Ammon's horn (tissue), 1 donor: ENCODE data around the gene FREM1.

Source experiments
- DNase-seq: peaks from one replicate; pipeline ENCODE4 v3.0.0-alpha.2; 2016; ENCODE audit warnings: low spot score

The FREM1 gene

GRCh38 chr9:14819183-14819582 is 91.0 kb downstream of the FREM1 start:
- DNase-seq: no peak

- no peak for DNase-seq
Measured at GRCh38 chr9:14814249-14814628, 96.0 kb downstream of the FREM1 start.

GRCh38 chr9:14813336-14814248 is 96.6 kb downstream of the FREM1 start:
- no peak for DNase-seq

GRCh38 chr9:14812806-14813205 is 97.4 kb downstream of the FREM1 start:
- DNase-seq: no peak

GRCh38 chr9:14811844-14812243 is 98.4 kb downstream of the FREM1 start:
- no peak for DNase-seq

- DNase-seq: no peak
Measured at GRCh38 chr9:14806941-14807520, 103.2 kb downstream of the FREM1 start.

GRCh38 chr9:14799030-14799429 is 111.2 kb downstream of the FREM1 start:
- no peak for DNase-seq

GRCh38 chr9:14797435-14797834 is 112.8 kb downstream of the FREM1 start:
- DNase-seq: no peak

- DNase-seq: no peak
Measured at GRCh38 chr9:14793389-14793788, 116.8 kb downstream of the FREM1 start.

GRCh38 chr9:14790628-14791027 is 119.6 kb downstream of the FREM1 start:
- no peak for DNase-seq

- DNase-seq: no peak
Measured at GRCh38 chr9:14788846-14789245, 121.4 kb downstream of the FREM1 start.

- no peak for DNase-seq
Measured at GRCh38 chr9:14783358-14783757, 126.9 kb downstream of the FREM1 start.

GRCh38 chr9:14782286-14783051 is 127.8 kb downstream of the FREM1 start:
- no peak for DNase-seq

- no peak for DNase-seq
Measured at GRCh38 chr9:14780693-14781092, 129.5 kb downstream of the FREM1 start.

GRCh38 chr9:14780251-14780650 is 130.0 kb downstream of the FREM1 start:
- DNase-seq: peak; percentile 51

- DNase-seq: no peak
Measured at GRCh38 chr9:14779566-14780022, 130.6 kb downstream of the FREM1 start.

- DNase-seq: no peak
Measured at GRCh38 chr9:14778565-14778964, 131.7 kb downstream of the FREM1 start.

- DNase-seq: no peak
Measured at GRCh38 chr9:14775917-14776316, 134.3 kb downstream of the FREM1 start.

- no peak for DNase-seq
Measured at GRCh38 chr9:14770592-14770991, 139.6 kb downstream of the FREM1 start.

- DNase-seq: peak; percentile 51
Measured at GRCh38 chr9:14769230-14769571, 141.0 kb downstream of the FREM1 start.

- peak; percentile 56 for DNase-seq
Measured at GRCh38 chr9:14768405-14769229, 141.6 kb downstream of the FREM1 start.

GRCh38 chr9:14766299-14766698 is 143.9 kb downstream of the FREM1 start:
- DNase-seq: no peak
